K562 (cell line): ENCODE measurements around the gene GATA1. TPM values are rescaled to one million over a fixed set of nuclear protein-coding genes. Genes with fewer than 3 reads are reported as not detected.
A peak's percentile ranks its signal among the peaks of the same experiment; 100 is the strongest.

Experiments used
- ARID1B ChIP-seq: fragments of 450-650 bp; IDR thresholded peaks from 2 replicates; pipeline ENCODE4 v1.6.1; 2016; ENCODE audit warnings: antibody characterized with exemption, mild to moderate bottlenecking, inconsistent platforms
- BDP1 ChIP-seq: IDR thresholded peaks from 3 replicates; pipeline ENCODE4 v1.6.1; 2011; ENCODE audit not compliant: insufficient read length, insufficient read depth
- CREB1 ChIP-seq, 2 experiments: sonication (generic) in 1 of 2; formaldehyde crosslinking in 1 of 2; IDR thresholded peaks; 2 replicates each; pipeline versions ENCODE4 v1.6.1 to v1.8.0; 2012 to 2022; ENCODE audit warnings: inconsistent platforms in 1 of 2, mild to moderate bottlenecking in 1 of 2, missing genetic modification reagents in 1 of 2, moderate library complexity in 1 of 2
- E2F3 ChIP-seq: fragments of 250-450 bp; sonication (Bioruptor Pico); IDR thresholded peaks from 2 replicates; pipeline ENCODE4 v1.4.0; 2020; ENCODE audit warnings: mild to moderate bottlenecking
- ELK3 ChIP-seq: fragments of 450-650 bp; formaldehyde crosslinking; IDR thresholded peaks from 2 replicates; pipeline ENCODE4 v1.4.0; 2020; ENCODE audit warnings: mild to moderate bottlenecking
- GABPB1 ChIP-seq: sonication (generic); formaldehyde crosslinking; IDR thresholded peaks from 2 replicates; pipeline ENCODE4 v1.8.0; 2022; ENCODE audit warnings: mild to moderate bottlenecking, missing genetic modification reagents
- HDAC2 ChIP-seq: fragments of 450-650 bp; IDR thresholded peaks from 2 replicates; pipeline ENCODE4 v1.6.1; 2016; ENCODE audit warnings: mild to moderate bottlenecking
- HEY1 ChIP-seq: fragments of 250-450 bp; sonication (Bioruptor Pico); IDR thresholded peaks from 2 replicates; pipeline ENCODE4 v1.5.0; 2020; ENCODE audit warnings: mild to moderate bottlenecking, moderate library complexity, borderline replicate concordance
- KAT2B ChIP-seq: IDR thresholded peaks from one replicate; pipeline ENCODE4 v1.6.1; 2012; ENCODE audit warnings: low read depth, mild to moderate bottlenecking, control low read depth, inconsistent platforms, low read length, moderate library complexity
- MCM5 ChIP-seq: fragments of 450-650 bp; IDR thresholded peaks from 2 replicates; pipeline ENCODE4 v1.6.1; 2016; ENCODE audit warnings: low read depth
- POLR2A ChIP-seq: fragments of 450-650 bp; conservative IDR thresholded peaks from 2 replicates; pipeline ENCODE4 v1.6.1; 2016
- POLR2H ChIP-seq: IDR thresholded peaks from 2 replicates; pipeline ENCODE4 v1.6.1; 2016; ENCODE audit warnings: missing genetic modification characterization, low read depth, mild to moderate bottlenecking, control low read depth, missing compliant biosample characterization, moderate library complexity
- SRSF1 ChIP-seq: fragments of 200-400 bp; formaldehyde crosslinking; IDR thresholded peaks from 2 replicates; pipeline ENCODE4 v1.6.1; 2017; ENCODE audit warnings: mild to moderate bottlenecking, low read depth, low read length, moderate library complexity
- TGIF2 ChIP-seq: sonication (generic); formaldehyde crosslinking; IDR thresholded peaks from 2 replicates; pipeline ENCODE4 v1.8.1; 2022; ENCODE audit warnings: mild to moderate bottlenecking, missing genetic modification reagents, moderate library complexity
- UBTF ChIP-seq, 2 experiments: IDR thresholded peaks; 2 replicates each; pipeline ENCODE4 v1.6.1; 2012; ENCODE audit warnings: improper control_type of control experiment in 2 of 2, low read depth in 2 of 2, low read length in 2 of 2, borderline replicate concordance in 1 of 2
- ZFPM2 ChIP-seq: fragments of 250-450 bp; sonication (Bioruptor Pico); IDR thresholded peaks from 2 replicates; pipeline ENCODE4 v1.5.1; 2022; ENCODE audit warnings: mild to moderate bottlenecking
- ZNF398 ChIP-seq: fragments of 250-450 bp; sonication (Bioruptor Pico); IDR thresholded peaks from 2 replicates; pipeline ENCODE4 v1.8.0; 2021; ENCODE audit warnings: moderate library complexity, mild to moderate bottlenecking, inconsistent platforms
- ZNF699 ChIP-seq: fragments of 250-450 bp; sonication (Bioruptor Pico); IDR thresholded peaks from 2 replicates; pipeline ENCODE4 v1.8.0; 2021; ENCODE audit warnings: mild to moderate bottlenecking, moderate library complexity; ENCODE audit not compliant: insufficient replicate concordance
- polyA plus RNA-seq, 8 experiments: library from polyadenylated mRNA; depleted of rRNA in 4 of 8; stranded (reverse) in 5 of 8; unstranded in 3 of 8; fragments of >200 nt; fragmentation: Nextera tagmentation in 2 of 8; fragmentation: Illumina TruSeq in 1 of 8; extraction: Ambion mirVana in 2 of 8; extraction: Trizol in 1 of 8; gene quantifications; 2 replicates each; pipeline versions ENCODE4 v1.2.1 to v1.2.3, GENCODE V29; 2011 to 2014; ENCODE audit warnings: inconsistent platforms in 1 of 8, missing spikeins in 1 of 8
- total RNA-seq, 7 experiments: library from RNA; depleted of rRNA in 6 of 7; stranded (reverse); fragments of >200 nt in 6 of 7; fragmentation: Illumina TruSeq in 2 of 7; extraction: Trizol in 2 of 7; gene quantifications; 2 replicates each; pipeline versions ENCODE4 v1.2.1 to v1.2.3, GENCODE V29; 2011 to 2021; ENCODE audit warnings: low replicate concordance in 1 of 7
- TF ChIP-seq, protein P1 (sequence below): sonication (generic); formaldehyde crosslinking; IDR thresholded peaks from 2 replicates; pipeline ENCODE4 v1.8.0; 2023; ENCODE audit warnings: mild to moderate bottlenecking, missing genetic modification reagents
- TF ChIP-seq, protein P2 (sequence below), 2 experiments: fragments of 450-650 bp; IDR thresholded peaks; 2 replicates each; pipeline ENCODE4 v1.6.1; 2016

GATA1 gene
- total and polyA plus RNA-seq, 9 of the 15 experiments (the other 6 are each of a cell fraction or from before 2014, with no cell fraction given), result 11.9 to 291 (median 116) TPM

DNA sequence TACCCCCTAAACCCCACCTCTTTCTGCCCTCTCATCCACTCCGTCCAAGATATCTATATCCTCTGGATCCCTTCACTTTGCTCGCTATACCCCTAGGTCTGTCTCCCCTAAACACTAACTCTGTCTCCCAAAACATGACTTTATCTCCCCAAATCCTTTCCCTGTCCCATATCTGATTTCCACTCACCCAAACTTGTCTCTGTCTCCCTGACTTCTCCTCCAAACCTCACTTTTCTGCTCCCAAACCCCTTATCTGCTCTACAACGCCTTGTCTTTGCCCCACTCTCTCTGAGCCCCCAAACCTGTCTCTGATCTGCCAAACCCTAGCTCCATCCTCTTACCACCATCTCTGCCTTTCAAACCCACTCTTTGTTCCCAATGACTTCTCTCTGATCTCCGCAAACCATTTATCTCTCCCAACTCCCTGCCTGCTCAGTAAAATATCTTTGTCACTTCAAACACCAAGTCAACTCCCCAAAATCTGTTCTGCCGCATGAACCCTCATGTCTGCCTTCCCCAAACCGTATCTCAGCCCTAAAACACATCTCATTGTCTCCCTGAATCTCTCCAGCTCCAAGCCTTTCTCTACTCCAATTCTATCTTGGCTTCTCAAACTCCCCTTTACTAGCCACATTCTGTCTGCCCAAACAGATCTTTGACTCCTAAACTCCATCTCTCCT, 575 bp downstream of the GATA1 start (continued):
- TF ChIP-seq ELK3 (CRISPR knock-in tag) (no peak), BDP1 (no peak), ZNF699 (CRISPR knock-in tag) (no peak), UBTF (IDR thresholded peaks at IDR 0.05; ENCODE audit: borderline replicate concordance in 1 of 2, low read depth in 2 of 2, low read length in 2 of 2) (no peak), E2F3 (no peak), POLR2H (tag) (no peak), ARID1B (0 out of 2 replicates have a peak, but pooled peaks have one; percentile 27), GABPB1 (CRISPR knock-in tag) (0 out of 2 replicates have a peak, but pooled peaks have one; percentile 14), SRSF1 (no peak), MCM5 (no peak), POLR2A (peak; percentile 36; the same call in 1 of the 2 replicates), ZFPM2 (CRISPR knock-in tag) (no peak), TGIF2 (CRISPR knock-in tag) (no peak), ZNF398 (CRISPR knock-in tag) (no peak), KAT2B (no peak), HDAC2 (no peak), CREB1 (IDR thresholded peaks at IDR 0.05) (no peak), CREB1 (CRISPR knock-in tag; IDR thresholded peaks at IDR 0.05) (no peak), HEY1 (no peak)
- TF ChIP-seq, protein P1, sequence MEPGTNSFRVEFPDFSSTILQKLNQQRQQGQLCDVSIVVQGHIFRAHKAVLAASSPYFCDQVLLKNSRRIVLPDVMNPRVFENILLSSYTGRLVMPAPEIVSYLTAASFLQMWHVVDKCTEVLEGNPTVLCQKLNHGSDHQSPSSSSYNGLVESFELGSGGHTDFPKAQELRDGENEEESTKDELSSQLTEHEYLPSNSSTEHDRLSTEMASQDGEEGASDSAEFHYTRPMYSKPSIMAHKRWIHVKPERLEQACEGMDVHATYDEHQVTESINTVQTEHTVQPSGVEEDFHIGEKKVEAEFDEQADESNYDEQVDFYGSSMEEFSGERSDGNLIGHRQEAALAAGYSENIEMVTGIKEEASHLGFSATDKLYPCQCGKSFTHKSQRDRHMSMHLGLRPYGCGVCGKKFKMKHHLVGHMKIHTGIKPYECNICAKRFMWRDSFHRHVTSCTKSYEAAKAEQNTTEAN (CRISPR knock-in tag), result no peak
- TF ChIP-seq, protein P2, sequence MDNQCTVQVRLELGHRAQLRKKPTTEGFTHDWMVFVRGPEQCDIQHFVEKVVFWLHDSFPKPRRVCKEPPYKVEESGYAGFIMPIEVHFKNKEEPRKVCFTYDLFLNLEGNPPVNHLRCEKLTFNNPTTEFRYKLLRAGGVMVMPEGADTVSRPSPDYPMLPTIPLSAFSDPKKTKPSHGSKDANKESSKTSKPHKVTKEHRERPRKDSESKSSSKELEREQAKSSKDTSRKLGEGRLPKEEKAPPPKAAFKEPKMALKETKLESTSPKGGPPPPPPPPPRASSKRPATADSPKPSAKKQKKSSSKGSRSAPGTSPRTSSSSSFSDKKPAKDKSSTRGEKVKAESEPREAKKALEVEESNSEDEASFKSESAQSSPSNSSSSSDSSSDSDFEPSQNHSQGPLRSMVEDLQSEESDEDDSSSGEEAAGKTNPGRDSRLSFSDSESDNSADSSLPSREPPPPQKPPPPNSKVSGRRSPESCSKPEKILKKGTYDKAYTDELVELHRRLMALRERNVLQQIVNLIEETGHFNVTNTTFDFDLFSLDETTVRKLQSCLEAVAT (IDR thresholded peaks at IDR 0.05), result peak in 1 of 2 experiments; percentile 89; a peak in 3 of 4 replicates
